OCI-LY3 (cell line): ENCODE results near the gene CD300LD.

Experiments
- CTCF ChIP-seq: fragments of 200-600, 300-600 bp; sonication (generic); IDR thresholded peaks from 2 replicates; pipeline ENCODE4 v1.5.1; 2014; ENCODE audit warnings: antibody characterized with exemption, low read length, low read depth
- EZH2phosphoT487 ChIP-seq: fragments of 200-600 bp; shearing (Covaris generic); IDR thresholded peaks from 2 replicates; pipeline ENCODE4 v1.6.1; 2018; ENCODE audit warnings: antibody characterized with exemption, mixed run types, low read depth

DNA sequence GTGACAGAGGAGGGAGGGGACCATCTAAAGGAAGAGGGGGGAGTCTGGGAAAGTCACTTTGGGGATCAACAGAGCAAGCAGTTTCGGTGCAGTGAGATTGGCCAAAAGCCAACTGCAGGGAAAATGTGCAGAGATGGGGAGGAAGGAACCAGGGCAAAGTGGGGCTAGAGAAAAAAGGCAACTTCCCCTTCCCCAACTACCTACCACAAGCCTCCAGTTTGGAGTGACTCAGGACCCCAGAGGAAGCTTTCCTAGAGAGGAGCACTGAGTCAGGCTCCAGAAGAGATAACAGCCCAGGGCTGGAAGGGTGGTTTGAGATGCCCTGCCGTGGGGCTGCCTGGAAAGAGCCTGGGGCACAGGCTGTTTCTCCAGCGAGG, 6.9 kb upstream of the CD300LD start:
- no peak for TF ChIP-seq CTCF
- no peak for TF ChIP-seq EZH2phosphoT487
